ENCODE data around the gene LAIR1.
"Not testable (repeated sequence)": the region's sequence is repeated elsewhere in the genome, so short reads cannot be mapped to it uniquely, and the experiment has no call there.

The LAIR1 gene

GRCh38 chr19:54364775-54365257 lies at the start of gene LAIR1:
Gene LAIR1, minus strand, starts transcription at chr19:54364931. Its CDS starts 127 bp downstream, at chr19:54364804.
- peak; percentile 80 for DNase-seq

GRCh38 chr19:54414156-54414555 lies 49.4 kb upstream of the LAIR1 start:
- DNase-seq = no peak

- no peak for DNase-seq
Observed at GRCh38 chr19:54412877-54413276, 48.1 kb upstream of the LAIR1 start.

GRCh38 chr19:54411033-54411432 lies 46.3 kb upstream of the LAIR1 start:
- no peak for DNase-seq

GRCh38 chr19:54408456-54409026 lies 43.8 kb upstream of the LAIR1 start:
- no peak for DNase-seq

GRCh38 chr19:54407780-54408179 lies 43.0 kb upstream of the LAIR1 start:
- no peak for DNase-seq

- DNase-seq = no peak
Observed at GRCh38 chr19:54405628-54406027, 40.9 kb upstream of the LAIR1 start.

- DNase-seq = no peak
Observed at GRCh38 chr19:54403054-54403453, 38.3 kb upstream of the LAIR1 start.

GRCh38 chr19:54400913-54401312 lies 36.2 kb upstream of the LAIR1 start:
- DNase-seq = no peak

- DNase-seq = no peak
Observed at GRCh38 chr19:54399189-54399588, 34.5 kb upstream of the LAIR1 start.

- no peak for DNase-seq
Observed at GRCh38 chr19:54395685-54396084, 31.0 kb upstream of the LAIR1 start.

GRCh38 chr19:54393381-54393780 lies 28.6 kb upstream of the LAIR1 start:
- DNase-seq = no peak

- no peak for DNase-seq
Observed at GRCh38 chr19:54392105-54392504, 27.4 kb upstream of the LAIR1 start.

GRCh38 chr19:54391589-54392061 lies 26.9 kb upstream of the LAIR1 start:
- DNase-seq = no peak

- DNase-seq = peak; percentile 90
Observed at GRCh38 chr19:54390942-54391577, 26.3 kb upstream of the LAIR1 start.

GRCh38 chr19:54389553-54389952 lies 24.8 kb upstream of the LAIR1 start:
- DNase-seq = peak; percentile 79

- DNase-seq = no peak
Observed at GRCh38 chr19:54388802-54389139, 24.0 kb upstream of the LAIR1 start.

- DNase-seq = peak; percentile 69
Observed at GRCh38 chr19:54387991-54388801, 23.5 kb upstream of the LAIR1 start.

GRCh38 chr19:54383330-54383729 lies 18.6 kb upstream of the LAIR1 start:
- DNase-seq = no peak

GRCh38 chr19:54382041-54382440 lies 17.3 kb upstream of the LAIR1 start:
- DNase-seq = not testable (repeated sequence)

- no peak for DNase-seq
Observed at GRCh38 chr19:54380897-54381296, 16.2 kb upstream of the LAIR1 start.

- no peak for DNase-seq
Observed at GRCh38 chr19:54379187-54379678, 14.5 kb upstream of the LAIR1 start.

GRCh38 chr19:54376610-54377285 lies 12.0 kb upstream of the LAIR1 start:
- DNase-seq = no peak
